ENCODE measurements around the gene ZNF488. TPM values are rescaled to one million over a fixed set of nuclear protein-coding genes. Genes with fewer than 3 reads are reported as not detected.

Gene ZNF488
- total RNA-seq, 1 donor from 2014 or later: not detected

- Mint-ChIP-seq H3K36me3 (ENCODE audit: low read depth) (no peaks in the 10 kb centered on the region), H3K27me3 (ENCODE audit: insufficient read depth) (peaks cover 19% of the 10 kb centered on the region), H3K4me1 (ENCODE audit: low read depth) (no peaks in the 10 kb centered on the region), H3K4me3 (no peak overlapping the region), H3K9me3 (no peaks in the 10 kb centered on the region), H3K27ac (no peak overlapping the region)
- intact Hi-C loops (cut with micrococcal nuclease): no loop called here
- DNase-seq (ENCODE audit: low spot score): no peak
Observed at GRCh38 chr10:47374611-47375536, 9.2 kb downstream of the ZNF488 start.

- no peaks in the 10 kb centered on the region for H3K36me3 Mint-ChIP-seq (ENCODE audit: low read depth)
- DNase-seq (ENCODE audit: low spot score): no peak
- H3K4me3 Mint-ChIP-seq: no peak overlapping the region
Observed at GRCh38 chr10:47372726-47373125, 11.4 kb downstream of the ZNF488 start.

GRCh38 chr10:47371629-47372485 is 12.2 kb downstream of the ZNF488 start:
- DNase-seq (ENCODE audit: low spot score): no peak
- Mint-ChIP-seq H3K4me1 (ENCODE audit: low read depth) (no peaks in the 10 kb centered on the region), H3K27me3 (ENCODE audit: insufficient read depth) (peaks cover 7% of the 10 kb centered on the region), H3K4me3 (no peak overlapping the region), H3K9me3 (no peaks in the 10 kb centered on the region), H3K36me3 (ENCODE audit: low read depth) (no peaks in the 10 kb centered on the region), H3K27ac (no peak overlapping the region)
- intact Hi-C loops (cut with micrococcal nuclease): no loop called here

More at GRCh38 chr10:47372726-47373125, 11.4 kb downstream of the ZNF488 start:
- Mint-ChIP-seq H3K27me3 (ENCODE audit: insufficient read depth) (peaks cover 16% of the 10 kb centered on the region), H3K9me3 (no peaks in the 10 kb centered on the region), H3K4me1 (ENCODE audit: low read depth) (no peaks in the 10 kb centered on the region), H3K27ac (no peak overlapping the region)
- intact Hi-C loops (cut with micrococcal nuclease): no loop called here

- H3K4me3 Mint-ChIP-seq: no peak overlapping the region
- no peaks in the 10 kb centered on the region for H3K9me3 Mint-ChIP-seq
- H3K36me3 Mint-ChIP-seq (ENCODE audit: low read depth): no peaks in the 10 kb centered on the region
- DNase-seq (ENCODE audit: low spot score): no peak
- H3K4me1 Mint-ChIP-seq (ENCODE audit: low read depth): no peaks in the 10 kb centered on the region
- H3K27ac Mint-ChIP-seq: no peak overlapping the region
- intact Hi-C loops (cut with micrococcal nuclease): no loop called here
- H3K27me3 Mint-ChIP-seq (ENCODE audit: insufficient read depth): peaks cover 6% of the 10 kb centered on the region
Observed at GRCh38 chr10:47370878-47371277, 13.2 kb downstream of the ZNF488 start.

- H3K4me3 Mint-ChIP-seq: no peak overlapping the region
- DNase-seq (ENCODE audit: low spot score): no peak
- no peaks in the 10 kb centered on the region for H3K4me1 Mint-ChIP-seq (ENCODE audit: low read depth)
- H3K9me3 Mint-ChIP-seq: no peaks in the 10 kb centered on the region
- H3K27me3 Mint-ChIP-seq (ENCODE audit: insufficient read depth): peaks cover 6% of the 10 kb centered on the region
- H3K27ac Mint-ChIP-seq: no peak overlapping the region
- H3K36me3 Mint-ChIP-seq (ENCODE audit: low read depth): no peaks in the 10 kb centered on the region
- intact Hi-C loops (cut with micrococcal nuclease): no loop called here
Observed at GRCh38 chr10:47370015-47370767, 13.9 kb downstream of the ZNF488 start.

- no peak for DNase-seq (ENCODE audit: low spot score)
- intact Hi-C loops (cut with micrococcal nuclease): no loop called here
- Mint-ChIP-seq H3K27me3 (ENCODE audit: insufficient read depth) (peaks cover 6% of the 10 kb centered on the region), H3K4me3 (no peak overlapping the region), H3K36me3 (ENCODE audit: low read depth) (no peaks in the 10 kb centered on the region), H3K4me1 (ENCODE audit: low read depth) (no peaks in the 10 kb centered on the region), H3K27ac (no peak overlapping the region), H3K9me3 (no peaks in the 10 kb centered on the region)
Observed at GRCh38 chr10:47369251-47369894, 14.7 kb downstream of the ZNF488 start.

- Mint-ChIP-seq H3K4me1 (ENCODE audit: low read depth) (no peaks in the 10 kb centered on the region), H3K36me3 (ENCODE audit: low read depth) (no peaks in the 10 kb centered on the region), H3K9me3 (no peaks in the 10 kb centered on the region), H3K27me3 (ENCODE audit: insufficient read depth) (peaks cover 6% of the 10 kb centered on the region), H3K4me3 (no peak overlapping the region), H3K27ac (no peak overlapping the region)
- intact Hi-C loops (cut with micrococcal nuclease): no loop called here
- DNase-seq (ENCODE audit: low spot score): no peak
Observed at GRCh38 chr10:47368431-47369180, 15.5 kb downstream of the ZNF488 start.

- H3K27ac Mint-ChIP-seq: no peak overlapping the region
- no peaks in the 10 kb centered on the region for H3K4me1 Mint-ChIP-seq (ENCODE audit: low read depth)
- H3K36me3 Mint-ChIP-seq (ENCODE audit: low read depth): no peaks in the 10 kb centered on the region
- H3K9me3 Mint-ChIP-seq: no peaks in the 10 kb centered on the region
- DNase-seq (ENCODE audit: low spot score): no peak
- intact Hi-C loops (cut with micrococcal nuclease): no loop called here
- no peak overlapping the region for H3K4me3 Mint-ChIP-seq
- peaks cover 3% of the 10 kb centered on the region for H3K27me3 Mint-ChIP-seq (ENCODE audit: insufficient read depth)
Observed at GRCh38 chr10:47367646-47368045, 16.4 kb downstream of the ZNF488 start.

- intact Hi-C loops (cut with micrococcal nuclease): no loop called here
- Mint-ChIP-seq H3K4me1 (ENCODE audit: low read depth) (no peaks in the 10 kb centered on the region), H3K4me3 (no peak overlapping the region), H3K27me3 (ENCODE audit: insufficient read depth) (peaks cover 2% of the 10 kb centered on the region), H3K36me3 (ENCODE audit: low read depth) (no peaks in the 10 kb centered on the region), H3K27ac (no peak overlapping the region), H3K9me3 (no peaks in the 10 kb centered on the region)
- DNase-seq (ENCODE audit: low spot score): no peak
Observed at GRCh38 chr10:47366731-47367460, 17.2 kb downstream of the ZNF488 start.

- no peaks in the 10 kb centered on the region for H3K36me3 Mint-ChIP-seq (ENCODE audit: low read depth)
- H3K27me3 Mint-ChIP-seq (ENCODE audit: insufficient read depth): no peaks in the 10 kb centered on the region
- no peak overlapping the region for H3K4me3 Mint-ChIP-seq
- H3K9me3 Mint-ChIP-seq: no peaks in the 10 kb centered on the region
- no peaks in the 10 kb centered on the region for H3K4me1 Mint-ChIP-seq (ENCODE audit: low read depth)
- intact Hi-C loops (cut with micrococcal nuclease): no loop called here
- no peak overlapping the region for H3K27ac Mint-ChIP-seq
- DNase-seq (ENCODE audit: low spot score): no peak
Observed at GRCh38 chr10:47366181-47366631, 17.9 kb downstream of the ZNF488 start.

- H3K9me3 Mint-ChIP-seq: no peaks in the 10 kb centered on the region
- H3K4me3 Mint-ChIP-seq: no peak overlapping the region
- H3K27me3 Mint-ChIP-seq (ENCODE audit: insufficient read depth): no peaks in the 10 kb centered on the region
- H3K36me3 Mint-ChIP-seq (ENCODE audit: low read depth): no peaks in the 10 kb centered on the region
- H3K4me1 Mint-ChIP-seq (ENCODE audit: low read depth): no peaks in the 10 kb centered on the region
- intact Hi-C loops (cut with micrococcal nuclease): no loop called here
- no peak for DNase-seq (ENCODE audit: low spot score)
- H3K27ac Mint-ChIP-seq: no peak overlapping the region
Observed at GRCh38 chr10:47365431-47366180, 18.5 kb downstream of the ZNF488 start.

Data from activated T-helper 1 cell treated with anti-CD3 and anti-CD28 coated beads, Interleukin-12 subunit alpha, Interleukin-12 subunit beta, Interleukin-2, Interleukin-4 antibody, amounts not matched to agents 30 ng/mL and 10 ng/mL and 1 ng/mL, durations not matched to agents 14 hours and 24 hours and 36 hours (primary cell).